ENCODE measurements around the gene SNPH. TPM values are rescaled to one million over a fixed set of nuclear protein-coding genes. Genes with fewer than 3 reads are reported as not detected.

The SNPH gene
- total RNA-seq, 2 experiments from 2014 or later: 6.5 to 7.6 TPM

- H3K27me3 Mint-ChIP-seq (ENCODE audit: low read depth): no peaks in the 10 kb centered on the region
- H3K9me3 Mint-ChIP-seq (ENCODE audit: insufficient read depth): no peaks in the 10 kb centered on the region
- ChIA-PET CTCF (interaction anchor here (1.0 kb wide), 1 partner anchor 13 kb away, joined by 3 read pairs; no protein-coding TSS in a partner anchor), POLR2A (no interaction called here)
- H3K4me3 Mint-ChIP-seq: no peak overlapping the region
- H3K27ac Mint-ChIP-seq: peak overlapping the region; percentile 1
- DNase-seq (peak; percentile 59), ATAC-seq (peak; percentile 41)
- H3K4me1 Mint-ChIP-seq (ENCODE audit: low read depth): peaks cover 32% of the 10 kb centered on the region
- H3K36me3 Mint-ChIP-seq (ENCODE audit: low read depth): peaks cover 18% of the 10 kb centered on the region
These were observed 36.8 kb downstream of the SNPH start for GRCh38 chr20:1302685-1303541.

GRCh38 chr20:1304710-1305515, 38.8 kb downstream of the SNPH start:
- Mint-ChIP-seq H3K27ac (peak overlapping the region; percentile 3), H3K9me3 (ENCODE audit: insufficient read depth) (no peaks in the 10 kb centered on the region), H3K4me3 (no peak overlapping the region), H3K36me3 (ENCODE audit: low read depth) (peaks cover 7% of the 10 kb centered on the region), H3K4me1 (ENCODE audit: low read depth) (peaks cover 19% of the 10 kb centered on the region), H3K27me3 (ENCODE audit: low read depth) (no peaks in the 10 kb centered on the region)
- no peak for DNase-seq
- POLR2A ChIA-PET: interaction anchor here (0.9 to 1.1 kb wide), 2 partner anchors 10 to 352 kb away, joined by 3 to 4 read pairs; no protein-coding TSS in a partner anchor
- CTCF ChIA-PET: interaction anchor here (0.9 to 1.4 kb wide), 4 partner anchors 8 to 199 kb away, joined by 3 to 4 read pairs (median 3); partner anchors contain the start of gene NSFL1C
- no peak for ATAC-seq

- Mint-ChIP-seq H3K27ac (no peak overlapping the region), H3K4me3 (no peak overlapping the region), H3K4me1 (ENCODE audit: low read depth) (peaks cover 11% of the 10 kb centered on the region), H3K36me3 (ENCODE audit: low read depth) (peaks cover 7% of the 10 kb centered on the region), H3K9me3 (ENCODE audit: insufficient read depth) (no peaks in the 10 kb centered on the region), H3K27me3 (ENCODE audit: low read depth) (no peaks in the 10 kb centered on the region)
- ATAC-seq (no peak), DNase-seq (no peak)
- POLR2A ChIA-PET: interaction anchor here (0.6 to 0.9 kb wide), 2 partner anchors 49 to 351 kb away, joined by 3 read pairs; no protein-coding TSS in a partner anchor
- CTCF ChIA-PET: interaction anchor here (1.4 kb wide), 1 partner anchor 10 kb away, joined by 4 read pairs; no protein-coding TSS in a partner anchor
These were observed 39.6 kb downstream of the SNPH start for GRCh38 chr20:1305712-1306111.

GRCh38 chr20:1306316-1307135, 40.4 kb downstream of the SNPH start:
- ATAC-seq: no peak
- no peaks in the 10 kb centered on the region for H3K9me3 Mint-ChIP-seq (ENCODE audit: insufficient read depth)
- ChIA-PET CTCF (no interaction called here), POLR2A (interaction anchor here (0.6 kb wide), 1 partner anchor 49 kb away, joined by 3 read pairs; no protein-coding TSS in a partner anchor)
- no peak overlapping the region for H3K27ac Mint-ChIP-seq
- H3K4me3 Mint-ChIP-seq: no peak overlapping the region
- no peak for DNase-seq
- H3K4me1 Mint-ChIP-seq (ENCODE audit: low read depth): peaks cover 4% of the 10 kb centered on the region
- H3K27me3 Mint-ChIP-seq (ENCODE audit: low read depth): no peaks in the 10 kb centered on the region
- peaks cover 3% of the 10 kb centered on the region for H3K36me3 Mint-ChIP-seq (ENCODE audit: low read depth)

GRCh38 chr20:1307171-1307570, 41.1 kb downstream of the SNPH start:
- ChIA-PET POLR2A (no interaction called here), CTCF (no interaction called here)
- ATAC-seq (no peak), DNase-seq (no peak)
- Mint-ChIP-seq H3K27ac (no peak overlapping the region), H3K4me1 (ENCODE audit: low read depth) (peaks cover 4% of the 10 kb centered on the region), H3K9me3 (ENCODE audit: insufficient read depth) (no peaks in the 10 kb centered on the region), H3K4me3 (no peak overlapping the region), H3K27me3 (ENCODE audit: low read depth) (no peaks in the 10 kb centered on the region), H3K36me3 (ENCODE audit: low read depth) (peaks cover 3% of the 10 kb centered on the region)

GRCh38 chr20:1307571-1307971, 41.5 kb downstream of the SNPH start:
- POLR2A ChIA-PET: no interaction called here
- H3K36me3 Mint-ChIP-seq (ENCODE audit: low read depth): peaks cover 3% of the 10 kb centered on the region
- H3K4me1 Mint-ChIP-seq (ENCODE audit: low read depth): peaks cover 2% of the 10 kb centered on the region
- DNase-seq: no peak
- no peaks in the 10 kb centered on the region for H3K27me3 Mint-ChIP-seq (ENCODE audit: low read depth)
- no peak for ATAC-seq
- CTCF ChIA-PET: no interaction called here
- no peak overlapping the region for H3K27ac Mint-ChIP-seq
- no peak overlapping the region for H3K4me3 Mint-ChIP-seq
- no peaks in the 10 kb centered on the region for H3K9me3 Mint-ChIP-seq (ENCODE audit: insufficient read depth)

- Mint-ChIP-seq H3K4me3 (no peak overlapping the region), H3K27ac (no peak overlapping the region), H3K36me3 (ENCODE audit: low read depth) (peaks cover 3% of the 10 kb centered on the region), H3K9me3 (ENCODE audit: insufficient read depth) (no peaks in the 10 kb centered on the region), H3K27me3 (ENCODE audit: low read depth) (no peaks in the 10 kb centered on the region), H3K4me1 (ENCODE audit: low read depth) (peaks cover 2% of the 10 kb centered on the region)
- POLR2A ChIA-PET: no interaction called here
- no peak for DNase-seq
- CTCF ChIA-PET: no interaction called here
- no peak for ATAC-seq
These were observed 42.1 kb downstream of the SNPH start for GRCh38 chr20:1308067-1308701.

GRCh38 chr20:1308702-1309095, 42.6 kb downstream of the SNPH start:
- DNase-seq: no peak

GRCh38 chr20:1309439-1309847, 43.3 kb downstream of the SNPH start:
- H3K9me3 Mint-ChIP-seq (ENCODE audit: insufficient read depth): no peaks in the 10 kb centered on the region
- ATAC-seq (no peak), DNase-seq (no peak)
- no peak overlapping the region for H3K4me3 Mint-ChIP-seq
- H3K4me1 Mint-ChIP-seq (ENCODE audit: low read depth): peaks cover 6% of the 10 kb centered on the region
- no peak overlapping the region for H3K27ac Mint-ChIP-seq
- H3K27me3 Mint-ChIP-seq (ENCODE audit: low read depth): no peaks in the 10 kb centered on the region
- ChIA-PET POLR2A (no interaction called here), CTCF (interaction anchor here (1.0 kb wide), 1 partner anchor 194 kb away, joined by 4 read pairs; no protein-coding TSS in a partner anchor)
- peaks cover 3% of the 10 kb centered on the region for H3K36me3 Mint-ChIP-seq (ENCODE audit: low read depth)

More at GRCh38 chr20:1308702-1309095, 42.6 kb downstream of the SNPH start:
- Mint-ChIP-seq H3K4me3 (no peak overlapping the region), H3K27ac (no peak overlapping the region), H3K4me1 (ENCODE audit: low read depth) (peaks cover 5% of the 10 kb centered on the region), H3K36me3 (ENCODE audit: low read depth) (peaks cover 3% of the 10 kb centered on the region), H3K27me3 (ENCODE audit: low read depth) (no peaks in the 10 kb centered on the region), H3K9me3 (ENCODE audit: insufficient read depth) (no peaks in the 10 kb centered on the region)
- ATAC-seq: no peak
- POLR2A ChIA-PET: no interaction called here
- CTCF ChIA-PET: no interaction called here

GRCh38 chr20:1310071-1310470, 44.0 kb downstream of the SNPH start:
- ATAC-seq (no peak), DNase-seq (no peak)
- Mint-ChIP-seq H3K27ac (no peak overlapping the region), H3K36me3 (ENCODE audit: low read depth) (peaks cover 3% of the 10 kb centered on the region), H3K27me3 (ENCODE audit: low read depth) (peaks cover 1% of the 10 kb centered on the region), H3K9me3 (ENCODE audit: insufficient read depth) (no peaks in the 10 kb centered on the region), H3K4me3 (no peak overlapping the region), H3K4me1 (ENCODE audit: low read depth) (peaks cover 6% of the 10 kb centered on the region)
- ChIA-PET POLR2A (no interaction called here), CTCF (interaction anchor here (1.0 kb wide), 1 partner anchor 194 kb away, joined by 4 read pairs; no protein-coding TSS in a partner anchor)
